Activated gamma-delta T cell treated with Interleukin-2 at 50 U/mL for 16 hours (primary cell): ENCODE measurements around the gene RAPSN.

Experiments used
- DNase-seq: peaks from one replicate; pipeline ENCODE4 v3.0.0-alpha.2; 2020

Gene RAPSN

DNA sequence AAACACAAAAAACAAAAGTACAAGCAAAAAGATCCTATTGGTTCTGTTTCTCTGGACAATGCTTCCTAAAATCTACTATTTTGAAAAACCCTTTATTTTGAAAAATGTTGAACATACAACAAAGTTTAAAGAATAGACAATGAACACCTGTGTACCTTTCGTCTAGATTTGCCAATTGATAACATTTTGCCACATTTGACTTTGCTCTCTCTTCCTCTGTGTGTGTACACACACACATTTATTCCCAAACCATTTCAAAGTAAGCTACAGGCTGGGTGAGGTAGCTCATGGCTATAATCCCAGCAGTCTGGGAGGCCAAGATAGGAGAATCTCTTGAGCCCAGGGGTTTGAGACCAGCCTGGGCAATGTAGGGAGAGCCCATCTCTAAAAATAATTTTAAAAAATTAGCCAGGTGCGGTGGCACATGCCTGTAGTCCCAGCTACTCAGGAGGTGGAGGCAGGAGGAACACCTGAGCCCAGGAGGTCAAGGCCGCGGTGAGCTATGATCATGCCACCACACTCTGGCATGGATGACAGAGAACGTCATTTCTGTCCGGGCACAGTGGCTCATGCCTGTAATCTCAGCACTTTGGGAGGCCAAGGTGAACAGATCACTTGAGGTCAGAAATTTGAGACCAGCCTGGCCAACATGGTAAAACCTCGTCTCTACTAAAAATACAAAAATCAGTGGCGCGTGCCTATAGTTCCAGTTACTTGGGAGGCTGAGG is 17.4 kb downstream of the RAPSN start:
- DNase-seq, result no peak

DNA sequence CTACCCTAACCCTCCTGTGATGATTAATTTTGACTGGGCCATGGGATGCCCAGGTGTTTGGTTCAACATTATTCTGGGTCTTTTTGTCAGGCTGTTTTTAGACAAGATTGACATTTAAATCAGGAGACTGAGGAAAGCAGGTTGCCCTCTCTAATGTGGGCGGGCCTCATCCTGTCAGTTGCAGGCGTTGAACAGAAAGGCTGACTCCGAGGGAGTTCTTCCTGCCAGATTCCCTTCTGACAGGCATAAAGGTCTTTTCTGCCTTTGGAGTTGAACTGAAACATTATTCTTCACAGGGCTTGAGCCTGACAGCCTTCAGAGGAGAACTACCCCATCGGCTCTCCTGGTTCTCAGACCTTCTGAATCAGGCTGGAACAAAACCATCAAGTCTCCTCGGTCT is 18.4 kb downstream of the RAPSN start:
- DNase-seq, result no peak

DNA sequence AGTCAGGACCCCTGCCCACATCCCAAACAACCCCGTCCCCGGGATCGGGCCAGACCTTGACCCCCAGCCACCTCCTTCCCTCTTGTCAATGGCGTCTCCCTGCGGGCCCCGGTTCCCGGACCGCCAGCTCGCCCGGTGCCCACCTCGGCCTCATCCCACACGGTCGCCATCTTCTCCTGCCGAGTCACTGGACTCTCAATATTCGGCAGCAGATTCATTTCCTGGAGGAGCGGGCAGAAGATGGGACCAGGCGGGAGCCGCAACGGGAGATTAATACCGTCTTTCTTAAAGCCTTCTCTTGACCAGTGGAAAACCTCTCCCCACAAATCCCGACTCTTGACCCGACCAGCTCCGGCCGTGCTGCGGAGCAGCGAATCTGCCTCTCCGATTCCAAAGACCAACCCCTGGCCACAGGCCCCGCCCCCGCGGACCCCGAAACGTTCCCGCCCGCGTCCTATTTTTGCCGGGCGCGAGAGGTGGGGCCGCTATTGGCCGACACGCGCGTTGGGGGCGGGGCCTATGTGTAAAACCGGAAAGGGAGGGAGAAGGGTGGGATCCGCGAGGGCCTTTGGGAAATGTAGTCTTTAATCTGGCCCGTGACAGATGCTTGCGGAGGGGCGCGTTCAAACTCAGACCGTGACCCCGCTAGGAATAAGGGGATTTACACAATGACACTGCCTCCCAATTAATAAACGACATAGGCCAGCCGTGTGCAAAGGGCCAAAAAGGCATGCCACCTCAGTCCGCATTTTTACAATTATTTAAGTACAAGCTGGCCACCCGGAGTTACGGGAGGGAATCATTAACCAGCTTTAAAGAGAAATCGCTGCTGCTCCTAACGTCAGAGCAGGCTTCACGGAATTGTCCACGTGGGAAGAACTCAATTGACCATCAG is 22.6 kb downstream of the RAPSN start, which contains the start of gene PSMC3:
PSMC3 (minus strand) TSS at position 378 of the 895 bp plus-strand sequence; CDS start at position 218, 160 bp downstream.
- DNase-seq, result peak; percentile 99

DNA sequence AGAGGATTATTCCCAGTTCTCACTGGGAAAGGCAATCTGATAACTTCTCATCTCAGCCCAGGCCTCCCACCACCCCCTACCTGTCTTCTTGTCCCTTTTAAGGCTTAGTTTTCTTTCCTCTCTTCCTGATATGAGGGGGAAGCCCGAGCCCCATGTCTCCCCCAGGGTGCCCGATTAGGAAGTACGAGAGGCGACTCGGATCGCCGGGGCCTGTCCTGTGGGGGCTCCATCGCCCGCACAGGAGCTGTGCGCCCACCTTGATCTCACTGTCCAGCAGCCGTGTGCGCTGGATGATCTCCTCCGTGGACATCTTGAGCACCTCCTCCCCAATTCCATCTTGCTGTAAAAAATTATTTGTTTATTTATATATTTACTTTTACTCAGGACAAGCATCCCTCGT is 23.3 kb downstream of the RAPSN start:
- no peak for DNase-seq

GRCh38 chr11:47418454-47419259 is 30.3 kb downstream of the RAPSN start:
- no peak for DNase-seq

GRCh38 chr11:47417712-47418111 is 31.2 kb downstream of the RAPSN start:
- no peak for DNase-seq

GRCh38 chr11:47415949-47416472 is 32.9 kb downstream of the RAPSN start:
- no peak for DNase-seq

DNA sequence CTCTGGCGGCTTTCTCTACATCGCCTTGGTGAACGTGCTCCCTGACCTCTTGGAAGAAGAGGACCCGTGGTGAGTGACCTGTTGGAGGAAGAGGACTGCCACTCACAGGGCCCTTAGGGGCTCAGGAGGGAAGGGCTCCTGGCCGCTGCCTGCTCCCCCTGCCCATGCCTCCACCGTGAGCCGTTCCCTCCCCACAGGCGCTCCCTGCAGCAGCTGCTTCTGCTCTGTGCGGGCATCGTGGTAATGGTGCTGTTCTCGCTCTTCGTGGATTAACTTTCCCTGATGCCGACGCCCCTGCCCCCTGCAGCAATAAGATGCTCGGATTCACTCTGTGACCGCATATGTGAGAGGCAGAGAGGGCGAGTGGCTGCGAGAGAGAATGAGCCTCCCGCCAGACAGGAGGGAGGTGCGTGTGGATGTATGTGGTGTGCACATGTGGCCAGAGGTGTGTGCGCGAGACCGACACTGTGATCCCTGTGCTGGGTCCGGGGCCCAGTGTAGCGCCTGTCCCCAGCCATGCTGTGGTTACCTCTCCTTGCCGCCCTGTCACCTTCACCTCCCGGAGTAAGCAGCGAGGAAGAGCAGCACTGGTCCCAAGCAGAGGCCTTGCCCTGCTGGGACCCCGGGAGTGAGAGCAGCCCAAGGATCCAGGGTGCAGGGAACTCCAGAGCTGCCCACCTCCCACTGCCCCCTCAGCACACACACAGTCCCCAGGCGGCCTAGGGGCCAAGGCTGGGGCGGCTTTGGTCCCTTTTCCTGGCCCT is 33.7 kb downstream of the RAPSN start:
- DNase-seq, result no peak

GRCh38 chr11:47414685-47415070 is 34.3 kb downstream of the RAPSN start:
- DNase-seq, result no peak

- no peak for DNase-seq
Measured at GRCh38 chr11:47413908-47414684, 34.8 kb downstream of the RAPSN start.

DNA sequence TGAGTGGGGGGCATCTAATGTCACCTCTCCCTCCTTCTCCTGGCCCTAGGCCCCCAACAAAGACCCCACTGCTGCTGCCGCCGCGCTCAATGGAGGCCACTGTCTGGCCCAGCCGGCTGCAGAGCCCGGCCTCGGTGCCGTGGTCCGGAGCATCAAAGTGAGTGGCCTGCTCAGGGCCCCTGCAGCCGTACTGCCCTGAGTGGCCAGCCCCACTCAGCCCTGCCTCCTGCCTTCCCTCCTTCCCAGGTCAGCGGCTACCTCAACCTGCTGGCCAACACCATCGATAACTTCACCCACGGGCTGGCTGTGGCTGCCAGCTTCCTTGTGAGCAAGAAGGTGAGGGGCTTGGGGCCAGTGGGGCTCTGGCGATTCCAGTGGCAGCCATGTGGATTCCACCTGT is 35.6 kb downstream of the RAPSN start:
- no peak for DNase-seq

DNA sequence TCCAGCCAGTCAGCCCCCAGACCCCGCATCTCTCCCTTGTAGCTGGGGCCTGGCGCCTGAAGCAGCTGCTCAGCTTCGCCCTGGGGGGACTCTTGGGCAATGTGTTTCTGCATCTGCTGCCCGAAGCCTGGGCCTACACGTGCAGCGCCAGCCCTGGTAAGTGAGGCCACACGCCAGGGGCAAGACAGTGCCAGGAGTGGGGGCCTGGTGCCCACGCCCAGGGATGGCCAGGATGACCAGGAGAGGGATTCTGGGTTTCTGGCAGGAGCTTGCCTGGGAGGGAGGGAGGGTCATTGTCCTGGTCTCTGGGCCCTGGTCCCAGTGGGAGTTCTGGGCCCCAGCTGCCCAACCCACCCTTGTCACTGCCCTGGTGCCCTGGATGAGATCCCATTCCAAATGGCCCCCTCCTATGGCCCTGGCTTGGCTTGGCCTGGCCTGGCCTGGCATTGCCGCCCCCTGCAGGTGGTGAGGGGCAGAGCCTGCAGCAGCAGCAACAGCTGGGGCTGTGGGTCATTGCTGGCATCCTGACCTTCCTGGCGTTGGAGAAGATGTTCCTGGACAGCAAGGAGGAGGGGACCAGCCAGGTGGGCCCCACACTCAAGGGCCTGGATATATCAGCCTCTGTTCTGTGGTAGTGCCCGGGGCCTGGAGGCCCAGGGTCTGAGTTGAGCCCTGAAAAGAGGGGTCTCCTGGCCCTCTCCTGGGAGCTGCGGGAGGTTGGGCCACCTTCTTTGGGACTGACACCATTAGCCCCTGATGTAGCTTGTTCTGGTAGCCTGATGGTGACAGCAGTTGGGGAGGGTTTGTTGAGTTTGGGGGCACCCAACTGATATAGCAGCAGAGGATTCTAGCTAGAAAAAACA is 36.8 kb downstream of the RAPSN start:
- peak; percentile 54 for DNase-seq

- no peak for DNase-seq
Measured at GRCh38 chr11:47410370-47411264, 38.3 kb downstream of the RAPSN start.

GRCh38 chr11:47409440-47410369 is 39.2 kb downstream of the RAPSN start:
- DNase-seq, result no peak

DNA sequence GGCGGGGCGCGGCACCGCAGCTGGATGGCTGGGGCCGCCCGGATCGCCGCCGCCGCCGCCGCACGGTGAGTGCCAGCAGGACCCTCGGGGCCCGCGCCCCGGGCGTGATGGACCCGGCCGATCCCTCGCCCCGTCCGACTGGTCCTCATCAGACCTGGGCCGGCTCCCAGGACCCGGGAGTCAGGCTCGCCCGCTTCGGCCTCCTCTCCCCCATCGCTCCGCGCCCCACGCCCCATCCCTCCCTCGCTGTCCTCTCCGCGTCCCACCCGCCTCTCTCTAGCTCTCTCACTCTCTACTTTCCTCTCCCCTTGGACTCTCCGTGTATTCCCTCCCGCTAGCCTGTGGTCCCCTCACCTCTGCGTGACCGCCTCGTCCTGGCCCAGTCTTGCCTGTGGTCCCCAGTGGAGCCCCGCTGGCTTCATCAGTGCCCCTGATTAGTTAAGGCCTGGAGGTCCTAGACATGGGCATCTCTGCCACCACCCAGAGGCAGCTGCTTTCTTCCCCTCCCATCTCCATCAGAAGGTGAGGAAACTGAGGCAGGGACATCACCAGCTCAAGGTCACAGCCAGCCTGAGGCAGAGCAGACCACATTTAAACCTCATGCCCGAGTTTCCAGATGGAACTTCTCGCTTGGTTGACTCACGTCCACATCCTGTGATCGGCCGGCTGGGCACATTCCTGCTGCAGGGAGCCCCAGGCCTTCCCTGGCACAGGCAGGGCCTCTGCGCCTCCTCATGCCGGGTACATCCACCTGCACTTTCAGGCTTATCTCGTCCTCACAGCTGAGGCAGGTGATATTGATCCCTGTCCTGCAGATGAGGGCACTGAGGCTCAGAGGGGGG is 40.1 kb downstream of the RAPSN start:
- no peak for DNase-seq

DNA sequence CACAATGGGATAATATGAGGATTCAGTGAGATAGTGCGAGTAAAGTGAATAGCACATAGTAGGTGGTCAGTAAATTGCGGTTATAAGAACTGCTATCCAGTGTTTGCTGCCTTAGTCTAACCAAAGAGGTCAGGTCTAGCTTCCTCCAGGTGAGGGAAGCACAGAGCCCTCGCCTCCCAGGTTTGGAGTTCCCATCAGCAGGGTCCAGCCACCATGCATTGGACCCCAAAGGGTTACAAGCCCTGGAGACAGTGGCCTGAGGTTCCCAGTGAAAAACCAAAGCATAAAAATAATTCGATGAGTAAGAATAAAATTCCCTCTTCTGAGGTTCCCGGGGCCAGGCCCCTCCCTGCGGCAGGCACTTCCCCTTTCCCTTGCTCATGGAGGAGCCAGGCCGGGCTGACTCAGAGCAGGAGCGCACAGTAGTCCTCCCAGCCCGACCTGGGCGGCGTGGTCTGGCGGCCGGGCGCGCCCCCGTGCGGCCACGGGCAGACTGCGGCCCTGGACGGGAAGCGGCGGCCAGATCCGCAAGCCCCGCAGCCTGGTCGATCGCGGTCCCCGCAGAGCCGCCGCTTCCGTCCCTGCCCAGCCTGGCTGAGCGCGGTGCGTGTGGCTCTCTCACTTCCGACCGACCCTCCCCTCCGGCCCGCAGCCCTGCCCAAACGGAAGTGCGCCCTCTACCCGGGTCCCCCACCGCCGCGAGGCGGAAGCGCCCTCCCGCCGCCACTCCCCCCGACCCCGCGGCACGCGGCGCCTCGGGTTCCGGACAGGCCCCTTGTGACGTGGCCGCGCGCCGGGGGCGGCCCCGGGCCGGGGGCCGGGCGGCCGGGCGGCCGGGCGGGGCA is 41.0 kb downstream of the RAPSN start, which contains the start of gene SLC39A13:
SLC39A13 (plus strand) TSS at position 845 of the 845 bp plus-strand sequence. CDS start 1,505 bp downstream, outside the sequence.
- DNase-seq, result peak; percentile 90
